KMS-11 (cell line): ENCODE measurements around the gene UBE2D2.
A peak's percentile ranks its signal among the peaks of the same experiment; 100 is the strongest.

Source experiments
- H2AFZ ChIP-seq: fragments of 200-600 bp; sonication (generic); 2 replicates; pipeline ENCODE4 v1.6.1; 2016; ENCODE audit warnings: antibody characterized with exemption, mixed run types, low read depth
- H3K27ac ChIP-seq: fragments of 200-600 bp; sonication (generic); 2 replicates; pipeline ENCODE4 v1.6.1; 2016; ENCODE audit warnings: mild to moderate bottlenecking, mixed run types
- H3K27me3 ChIP-seq: fragments of 200-600 bp; sonication (generic); 2 replicates; pipeline ENCODE4 v1.6.1; 2017; ENCODE audit warnings: mild to moderate bottlenecking, low read depth, mixed run types, moderate library complexity; ENCODE audit not compliant: insufficient read depth
- H3K36me3 ChIP-seq: fragments of 200-600 bp; sonication (generic); 2 replicates; pipeline ENCODE4 v1.6.1; 2017; ENCODE audit warnings: mild to moderate bottlenecking, mixed run types; ENCODE audit not compliant: insufficient read depth
- H3K4me1 ChIP-seq: fragments of 200-600 bp; sonication (generic); 2 replicates; pipeline ENCODE4 v1.6.1; 2016; ENCODE audit warnings: mild to moderate bottlenecking, low read depth, mixed run types; ENCODE audit not compliant: poor library complexity, severe bottlenecking
- H3K4me2 ChIP-seq: fragments of 200-600 bp; sonication (generic); 2 replicates; pipeline ENCODE4 v1.7.0; 2016; ENCODE audit warnings: mild to moderate bottlenecking, mixed run types
- H3K4me3 ChIP-seq: fragments of 200-600 bp; sonication (generic); IDR thresholded peaks from 2 replicates; pipeline ENCODE4 v1.6.1; 2017; ENCODE audit warnings: low read depth, low read length, mixed read lengths; ENCODE audit not compliant: insufficient read depth
- H3K79me2 ChIP-seq: fragments of 200-600 bp; sonication (generic); 2 replicates; pipeline ENCODE4 v1.6.1; 2016; ENCODE audit warnings: low read depth, mixed run types; ENCODE audit not compliant: insufficient read depth
- H3K9ac ChIP-seq: fragments of 200-600 bp; sonication (generic); 2 replicates; pipeline ENCODE4 v1.6.1; 2016; ENCODE audit warnings: mild to moderate bottlenecking, mixed run types
- H4K20me1 ChIP-seq: fragments of 200-600 bp; sonication (generic); 2 replicates; pipeline ENCODE4 v1.6.1; 2016; ENCODE audit warnings: mild to moderate bottlenecking, mixed run types; ENCODE audit not compliant: insufficient read depth
- TF ChIP-seq, protein P1 (sequence below): fragments of 200-600 bp; sonication (generic); conservative IDR thresholded peaks from 2 replicates; pipeline ENCODE4 v1.6.1; 2017; ENCODE audit warnings: low read depth, mild to moderate bottlenecking, antibody characterized with exemption, low read length, moderate library complexity, mixed read lengths

UBE2D2 gene

DNA sequence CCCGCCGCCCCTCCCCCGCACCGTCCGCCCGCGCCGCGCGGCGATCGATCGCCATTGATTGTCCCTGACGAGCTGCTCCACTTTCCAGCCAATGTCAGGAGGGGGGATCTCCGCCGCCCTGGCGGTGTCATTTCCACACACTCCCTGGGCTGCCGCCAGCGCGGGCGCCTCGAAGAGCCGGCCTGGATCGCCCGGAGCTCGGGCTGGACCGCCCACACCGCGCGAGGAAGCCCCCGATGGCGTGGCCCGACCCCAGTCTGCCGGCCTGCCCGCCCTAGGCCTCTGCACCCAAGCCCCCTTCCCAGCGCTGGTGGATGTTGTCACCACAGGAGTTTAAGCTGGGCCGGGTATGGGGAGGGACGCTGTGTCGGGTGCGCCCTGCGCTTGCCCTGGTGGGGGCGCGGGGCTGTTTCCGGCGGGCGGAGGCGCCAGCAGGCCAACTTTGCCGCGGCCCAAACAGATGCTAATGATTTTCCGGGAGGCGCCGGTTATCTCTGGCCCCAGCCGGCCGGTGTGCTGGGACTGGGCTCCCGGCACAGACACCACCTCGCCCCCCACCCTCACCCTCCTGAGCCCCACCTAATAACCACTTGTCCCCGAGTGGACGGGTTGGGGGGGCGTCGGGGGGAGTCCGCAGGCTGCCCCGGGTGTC is 76.4 kb downstream of the UBE2D2 start:
- H3K79me2 ChIP-seq, result no peaks in the 10 kb centered on the region
- peak overlapping the region; percentile 86 for H3K4me2 ChIP-seq
- TF ChIP-seq, protein P1, sequence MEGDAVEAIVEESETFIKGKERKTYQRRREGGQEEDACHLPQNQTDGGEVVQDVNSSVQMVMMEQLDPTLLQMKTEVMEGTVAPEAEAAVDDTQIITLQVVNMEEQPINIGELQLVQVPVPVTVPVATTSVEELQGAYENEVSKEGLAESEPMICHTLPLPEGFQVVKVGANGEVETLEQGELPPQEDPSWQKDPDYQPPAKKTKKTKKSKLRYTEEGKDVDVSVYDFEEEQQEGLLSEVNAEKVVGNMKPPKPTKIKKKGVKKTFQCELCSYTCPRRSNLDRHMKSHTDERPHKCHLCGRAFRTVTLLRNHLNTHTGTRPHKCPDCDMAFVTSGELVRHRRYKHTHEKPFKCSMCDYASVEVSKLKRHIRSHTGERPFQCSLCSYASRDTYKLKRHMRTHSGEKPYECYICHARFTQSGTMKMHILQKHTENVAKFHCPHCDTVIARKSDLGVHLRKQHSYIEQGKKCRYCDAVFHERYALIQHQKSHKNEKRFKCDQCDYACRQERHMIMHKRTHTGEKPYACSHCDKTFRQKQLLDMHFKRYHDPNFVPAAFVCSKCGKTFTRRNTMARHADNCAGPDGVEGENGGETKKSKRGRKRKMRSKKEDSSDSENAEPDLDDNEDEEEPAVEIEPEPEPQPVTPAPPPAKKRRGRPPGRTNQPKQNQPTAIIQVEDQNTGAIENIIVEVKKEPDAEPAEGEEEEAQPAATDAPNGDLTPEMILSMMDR, result peak; percentile 24; the same call in 1 of the 2 replicates
- H3K4me3 ChIP-seq, result no peak overlapping the region
- peaks cover 68% of the 10 kb centered on the region for H3K4me1 ChIP-seq
- no peaks in the 10 kb centered on the region for H3K27me3 ChIP-seq
- H2AFZ ChIP-seq, result peak overlapping the region; percentile 43; the same call in 1 of the 2 replicates
- H3K9ac ChIP-seq, result peak overlapping the region; percentile 88
- no peaks in the 10 kb centered on the region for H4K20me1 ChIP-seq
- no peaks in the 10 kb centered on the region for H3K36me3 ChIP-seq
- H3K27ac ChIP-seq, result peak overlapping the region; percentile 98

DNA sequence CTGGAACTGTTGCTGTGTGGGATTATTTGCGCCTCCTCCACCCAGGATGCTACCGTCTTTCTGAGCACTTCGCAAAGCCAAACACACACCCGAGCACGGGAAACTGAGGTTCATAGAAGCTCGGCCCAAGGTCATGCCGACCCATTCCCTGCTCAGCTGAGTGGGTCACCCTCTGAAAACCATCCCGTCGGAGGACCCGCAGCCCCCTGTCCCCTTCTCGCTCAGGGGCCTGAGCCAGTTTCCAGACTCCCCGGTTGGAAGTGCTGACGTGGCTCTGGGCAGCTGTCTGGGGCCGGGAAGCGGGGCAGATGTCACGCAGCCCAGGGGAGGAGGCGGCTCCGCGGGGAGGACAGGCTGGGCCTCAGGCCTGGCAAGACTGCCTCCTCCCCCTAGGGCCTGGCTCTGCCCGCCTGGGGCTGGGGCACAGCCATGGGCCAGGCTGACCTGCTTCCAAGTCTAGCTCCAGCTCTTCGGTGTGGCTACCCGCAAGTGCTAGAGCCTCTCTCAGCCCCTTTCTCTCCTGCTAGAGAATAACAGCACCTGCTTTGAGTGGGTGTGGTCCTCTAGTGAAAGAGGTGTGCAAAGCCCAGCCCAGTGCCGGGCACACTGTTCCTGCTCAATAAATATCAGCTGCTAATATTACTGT is 77.1 kb downstream of the UBE2D2 start:
- H3K4me2 ChIP-seq, result peak overlapping the region; percentile 86
- no peaks in the 10 kb centered on the region for H3K36me3 ChIP-seq
- no peaks in the 10 kb centered on the region for H3K79me2 ChIP-seq
- no peak overlapping the region for H3K4me3 ChIP-seq
- peak overlapping the region; percentile 43; the same call in 1 of the 2 replicates for H2AFZ ChIP-seq
- peak overlapping the region; percentile 98 for H3K27ac ChIP-seq
- no peaks in the 10 kb centered on the region for H4K20me1 ChIP-seq
- H3K9ac ChIP-seq, result peak overlapping the region; percentile 88
- no peaks in the 10 kb centered on the region for H3K27me3 ChIP-seq
- TF ChIP-seq, protein P1, result no peak
- H3K4me1 ChIP-seq, result peaks cover 65% of the 10 kb centered on the region

DNA sequence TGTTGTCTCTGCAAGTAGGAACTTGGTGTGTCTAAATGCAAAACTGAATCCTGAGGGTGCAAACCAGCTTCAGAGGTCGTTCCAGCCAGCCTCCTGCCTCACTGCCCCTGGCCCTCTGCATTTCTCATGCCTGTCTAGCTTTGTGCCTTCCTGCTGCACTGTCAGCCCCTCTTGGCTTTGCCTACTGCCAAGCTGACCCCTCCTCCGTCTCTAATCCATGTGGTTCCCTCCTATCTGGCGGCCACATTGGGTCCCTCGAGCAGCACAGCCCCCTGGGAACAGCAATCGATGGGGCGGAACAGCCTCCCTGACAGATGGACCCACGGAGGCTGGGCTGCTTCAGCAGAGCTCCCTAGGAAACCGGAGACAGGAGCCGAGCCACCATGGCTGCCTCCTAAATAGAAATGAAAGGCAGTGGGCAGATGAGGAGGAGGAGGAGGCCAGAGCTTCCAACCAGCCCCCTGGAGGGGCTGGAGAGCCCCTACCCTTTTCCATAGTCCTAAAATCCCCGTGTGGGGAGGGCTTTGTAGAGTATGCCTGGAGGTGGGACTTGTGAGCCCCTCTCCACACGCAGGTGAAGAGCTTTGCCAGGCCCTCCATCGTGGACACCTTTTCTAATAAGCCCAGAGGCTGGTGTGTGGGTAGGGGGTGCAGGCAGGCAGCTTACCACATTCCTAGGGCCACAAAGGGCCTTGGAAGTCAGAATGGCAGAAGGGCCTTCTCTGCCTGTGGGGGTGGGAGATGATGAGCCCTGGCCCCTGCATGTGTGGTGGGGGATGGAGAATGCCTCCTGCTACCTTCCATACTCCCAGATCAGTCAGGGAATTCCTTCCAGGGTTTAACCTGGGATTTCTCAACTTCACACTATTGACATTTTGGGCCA is 77.8 kb downstream of the UBE2D2 start:
- Histone ChIP-seq H3K4me1 (peaks cover 65% of the 10 kb centered on the region), H3K27ac (peak overlapping the region; percentile 98), H3K9ac (peak overlapping the region; percentile 88; the same call in 1 of the 2 replicates), H3K79me2 (no peaks in the 10 kb centered on the region), H3K36me3 (no peaks in the 10 kb centered on the region), H3K27me3 (no peaks in the 10 kb centered on the region), H4K20me1 (no peaks in the 10 kb centered on the region), H3K4me2 (peak overlapping the region; percentile 86), H3K4me3 (no peak overlapping the region), H2AFZ (0 out of 2 replicates have a peak overlapping the region, but pooled peaks have one; percentile 6)
- TF ChIP-seq, protein P1, result no peak

DNA sequence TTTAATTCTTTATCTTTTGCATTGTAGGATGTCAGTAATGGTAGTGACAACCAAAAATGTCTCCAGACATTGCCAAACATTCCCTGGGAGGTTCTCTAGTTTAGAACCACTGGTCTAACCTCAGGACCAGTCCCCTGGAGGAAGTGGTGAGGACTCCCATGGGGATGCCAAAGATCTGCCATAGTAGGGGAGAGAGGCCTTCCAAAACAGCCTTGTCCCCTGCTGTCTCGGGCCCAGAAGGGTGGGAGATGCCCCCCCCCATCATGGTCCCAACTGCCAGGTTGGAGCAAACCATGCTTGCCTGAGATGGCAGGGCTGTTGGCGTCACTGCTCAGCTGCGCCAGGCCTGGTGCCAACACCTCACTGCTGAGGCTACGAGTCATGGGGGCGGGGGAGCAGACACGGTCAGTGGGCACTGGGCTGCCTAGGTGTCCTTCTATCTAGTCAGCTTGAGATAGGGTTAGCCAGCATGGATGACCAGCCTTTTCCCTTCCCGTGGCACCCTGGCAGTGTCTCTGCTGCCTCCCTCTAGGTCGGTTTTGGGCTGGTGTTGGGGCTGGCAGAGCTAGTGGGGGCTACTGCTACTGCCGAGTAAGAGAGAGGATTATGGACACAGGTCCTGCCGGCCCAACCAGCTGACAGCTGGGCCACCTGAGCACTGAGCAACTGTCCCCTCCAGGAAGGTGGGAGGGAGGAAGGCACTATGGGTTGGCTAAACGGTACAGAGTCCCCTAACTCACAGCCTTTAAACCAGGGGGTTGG is 78.7 kb downstream of the UBE2D2 start:
- Histone ChIP-seq H4K20me1 (no peaks in the 10 kb centered on the region), H3K27me3 (no peaks in the 10 kb centered on the region), H3K9ac (peak overlapping the region; percentile 88; the same call in 1 of the 2 replicates), H3K4me2 (peak overlapping the region; percentile 86; the same call in 1 of the 2 replicates), H3K4me3 (no peak overlapping the region), H3K27ac (peak overlapping the region; percentile 98; the same call in 1 of the 2 replicates), H3K79me2 (no peaks in the 10 kb centered on the region), H3K36me3 (no peaks in the 10 kb centered on the region), H2AFZ (no peak overlapping the region), H3K4me1 (peaks cover 65% of the 10 kb centered on the region)
- TF ChIP-seq, protein P1, result no peak
